ENCODE results near the gene FAF1.

GRCh38 chr1:50658459-50659076 lies 301.5 kb downstream of the FAF1 start:
- TF ChIP-seq, protein P1, sequence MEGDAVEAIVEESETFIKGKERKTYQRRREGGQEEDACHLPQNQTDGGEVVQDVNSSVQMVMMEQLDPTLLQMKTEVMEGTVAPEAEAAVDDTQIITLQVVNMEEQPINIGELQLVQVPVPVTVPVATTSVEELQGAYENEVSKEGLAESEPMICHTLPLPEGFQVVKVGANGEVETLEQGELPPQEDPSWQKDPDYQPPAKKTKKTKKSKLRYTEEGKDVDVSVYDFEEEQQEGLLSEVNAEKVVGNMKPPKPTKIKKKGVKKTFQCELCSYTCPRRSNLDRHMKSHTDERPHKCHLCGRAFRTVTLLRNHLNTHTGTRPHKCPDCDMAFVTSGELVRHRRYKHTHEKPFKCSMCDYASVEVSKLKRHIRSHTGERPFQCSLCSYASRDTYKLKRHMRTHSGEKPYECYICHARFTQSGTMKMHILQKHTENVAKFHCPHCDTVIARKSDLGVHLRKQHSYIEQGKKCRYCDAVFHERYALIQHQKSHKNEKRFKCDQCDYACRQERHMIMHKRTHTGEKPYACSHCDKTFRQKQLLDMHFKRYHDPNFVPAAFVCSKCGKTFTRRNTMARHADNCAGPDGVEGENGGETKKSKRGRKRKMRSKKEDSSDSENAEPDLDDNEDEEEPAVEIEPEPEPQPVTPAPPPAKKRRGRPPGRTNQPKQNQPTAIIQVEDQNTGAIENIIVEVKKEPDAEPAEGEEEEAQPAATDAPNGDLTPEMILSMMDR (IDR thresholded peaks at IDR 0.05; ENCODE audit: low read depth, low read length), result no peak
- TF ChIP-seq POLR2A (IDR thresholded peaks at IDR 0.05; ENCODE audit: extremely low read depth, insufficient read length) (no peak), MAX (IDR thresholded peaks at IDR 0.05; ENCODE audit: low read depth, low read length) (no peak)
